ENCODE measurements around the gene UBL4B.

UBL4B gene

GRCh38 chr1:110151175-110151669 lies 39.0 kb downstream of the UBL4B start:
- in situ Hi-C loops (cut with MboI; ENCODE audit: low sequenced_read_pairs), result no loop called here

DNA sequence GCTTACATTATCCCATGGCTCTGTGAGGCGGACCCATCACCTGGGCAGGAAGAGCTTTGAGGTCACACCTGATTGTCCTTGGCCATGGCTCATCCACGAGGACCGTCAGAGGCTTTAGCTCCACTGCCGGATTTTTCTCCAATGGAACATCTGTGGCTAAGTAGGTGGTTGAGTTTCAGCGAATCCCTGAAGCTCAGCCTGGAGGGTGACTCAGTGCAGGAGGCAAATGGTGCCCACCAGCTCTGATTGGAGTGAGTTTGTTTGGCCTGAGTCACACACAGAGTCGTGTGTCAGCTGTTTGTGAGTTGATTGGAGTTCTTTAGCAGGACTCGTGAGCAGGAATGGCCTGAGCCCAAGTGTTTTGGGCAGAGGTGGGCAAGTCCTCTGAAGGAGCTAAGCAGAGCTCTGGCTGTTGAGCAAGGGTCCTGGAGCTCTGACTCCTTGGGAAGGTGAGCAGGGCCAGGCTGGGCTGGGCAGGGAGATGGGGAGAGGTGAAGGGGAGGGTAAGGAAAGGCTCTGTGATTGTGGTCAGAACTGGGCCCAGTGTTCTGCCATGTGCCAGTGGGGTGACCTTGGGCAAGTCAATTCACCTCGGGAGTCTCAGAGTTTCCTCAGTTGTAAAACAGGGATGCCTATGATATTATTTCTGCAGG lies 40.0 kb downstream of the UBL4B start:
- in situ Hi-C loops (cut with MboI; ENCODE audit: low sequenced_read_pairs), result no loop called here

DNA sequence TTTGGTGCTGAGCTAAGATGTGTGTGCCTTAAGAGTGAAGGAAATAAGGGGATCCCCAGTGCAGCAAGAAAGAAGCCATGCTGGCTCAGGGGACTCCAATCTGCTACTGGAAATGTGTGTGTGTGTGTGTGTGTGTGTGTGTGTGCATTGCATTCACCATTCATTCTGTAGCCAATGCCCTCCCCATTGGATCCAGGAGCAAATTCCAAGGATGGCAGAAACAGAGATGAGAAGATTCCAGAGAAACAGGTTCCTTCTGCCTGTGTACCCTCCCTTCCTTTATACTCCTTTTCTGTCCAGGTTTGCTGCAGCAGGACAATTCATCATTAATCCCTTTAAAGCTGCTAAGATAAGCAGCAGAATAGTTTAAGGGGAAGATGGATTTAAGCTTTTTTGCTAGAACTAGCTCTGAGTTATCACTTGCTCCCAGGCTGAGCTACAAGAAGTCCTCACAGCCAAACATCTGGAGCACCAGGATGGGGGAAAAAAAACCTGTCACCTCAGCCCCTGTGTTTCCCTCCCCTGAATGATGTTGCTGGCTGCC lies 41.2 kb downstream of the UBL4B start:
- in situ Hi-C loops (cut with MboI; ENCODE audit: low sequenced_read_pairs), result no loop called here

- in situ Hi-C loops (cut with MboI; ENCODE audit: low sequenced_read_pairs), result no loop called here
These were observed 43.8 kb downstream of the UBL4B start for GRCh38 chr1:110155878-110156522.

DNA sequence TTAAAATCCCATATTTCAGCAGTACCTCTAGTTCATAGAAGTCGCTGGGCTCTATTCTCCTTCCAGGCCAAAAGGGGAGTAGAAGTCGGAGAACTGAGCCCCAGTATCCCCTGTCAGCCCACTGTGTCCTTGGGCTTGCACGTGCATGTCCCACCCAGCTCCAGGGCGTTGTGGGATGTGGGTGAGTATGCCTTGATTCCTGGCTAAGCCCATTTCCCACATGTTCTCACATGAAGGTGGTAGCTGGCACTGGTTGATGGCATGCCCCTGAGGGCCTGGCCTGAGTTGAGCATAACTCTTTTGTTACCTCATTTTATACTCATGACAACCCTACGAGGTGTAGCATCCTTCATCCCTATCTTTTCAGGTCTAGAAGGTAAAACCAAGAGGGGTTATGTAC lies 46.0 kb downstream of the UBL4B start:
- in situ Hi-C loops (cut with MboI; ENCODE audit: low sequenced_read_pairs), result no loop called here

- in situ Hi-C loops (cut with MboI; ENCODE audit: low sequenced_read_pairs), result no loop called here
These were observed 46.9 kb downstream of the UBL4B start for GRCh38 chr1:110159168-110159567.

GRCh38 chr1:110160538-110161100 lies 48.4 kb downstream of the UBL4B start:
- in situ Hi-C loops (cut with MboI; ENCODE audit: low sequenced_read_pairs), result no loop called here

- in situ Hi-C loops (cut with MboI; ENCODE audit: low sequenced_read_pairs), result no loop called here
These were observed 48.9 kb downstream of the UBL4B start for GRCh38 chr1:110161165-110161564.

- in situ Hi-C loops (cut with MboI; ENCODE audit: low sequenced_read_pairs), result no loop called here
These were observed 49.6 kb downstream of the UBL4B start for GRCh38 chr1:110161849-110162248.

All from HL-60/S4 treated with retinoic acid at 250 ng/mL for 4 days and 3 days (cell line).